Non-pigmented ciliary epithelial cell (primary cell): Measurements from ENCODE around the gene WNT9B.

Experiments used
- DNase-seq: peaks from one replicate; pipeline ENCODE4 v3.0.0-alpha.2; 2010; ENCODE audit warnings: low read depth

Gene WNT9B

DNA sequence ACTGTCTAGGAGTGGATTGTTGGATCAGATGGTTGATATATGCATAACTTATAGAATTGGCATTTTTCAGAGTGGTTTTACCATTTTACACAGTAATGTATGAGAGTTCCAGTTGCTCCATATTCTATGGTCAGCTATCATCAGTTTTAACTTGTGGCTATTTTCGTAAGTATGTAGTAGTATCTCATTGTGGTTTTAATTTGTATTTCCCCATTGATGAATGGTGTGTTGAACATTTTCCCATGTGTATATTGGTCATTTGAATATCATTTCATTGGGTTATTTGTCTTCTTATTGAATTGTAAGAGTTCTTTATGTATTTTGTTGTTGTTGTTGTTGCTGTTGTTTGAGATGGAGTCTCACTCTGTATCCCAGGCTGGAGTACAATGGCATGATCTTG lies 6.2 kb downstream of the WNT9B start:
- DNase-seq: no peak

DNA sequence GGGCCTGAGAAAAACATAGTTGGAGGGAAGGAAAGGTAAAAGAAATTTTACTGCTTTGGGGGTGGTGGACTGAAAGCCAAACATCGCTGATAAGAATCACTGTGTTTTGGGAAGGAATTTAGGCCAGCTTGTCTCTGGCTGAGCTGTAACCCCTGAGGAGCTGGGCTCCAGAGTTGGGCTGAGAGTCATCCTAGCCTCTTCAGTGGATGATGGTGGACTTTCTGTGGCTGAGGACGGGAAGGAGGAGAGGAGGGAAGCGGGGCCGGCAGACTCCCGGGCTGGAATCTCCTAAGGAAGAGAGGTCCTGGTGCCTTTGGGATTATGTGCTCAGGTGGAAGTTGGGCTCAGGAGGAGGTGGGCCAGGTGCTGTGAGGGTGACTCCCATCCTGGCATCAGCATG lies 8.6 kb downstream of the WNT9B start:
- DNase-seq: no peak

DNA sequence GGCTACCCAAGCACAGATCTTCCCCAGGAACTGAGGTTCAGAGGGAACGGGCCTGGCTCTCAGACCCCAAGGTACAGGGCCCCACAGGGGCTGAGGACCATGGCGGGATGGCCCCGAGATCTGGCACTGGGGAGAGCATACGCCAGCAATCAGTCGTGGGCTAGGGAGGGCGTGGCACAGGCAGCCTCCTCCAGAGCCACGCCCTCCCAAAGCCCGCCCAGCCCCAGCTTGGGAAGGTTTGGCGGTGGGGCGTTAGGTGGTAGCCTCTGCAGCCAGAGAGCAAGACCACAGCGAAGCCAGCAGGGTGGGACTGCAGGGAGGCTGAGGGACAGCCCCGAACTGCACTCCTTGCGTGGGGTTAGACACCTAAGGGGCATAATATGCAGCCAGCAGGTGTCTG lies 11.6 kb downstream of the WNT9B start:
- DNase-seq: no peak

DNA sequence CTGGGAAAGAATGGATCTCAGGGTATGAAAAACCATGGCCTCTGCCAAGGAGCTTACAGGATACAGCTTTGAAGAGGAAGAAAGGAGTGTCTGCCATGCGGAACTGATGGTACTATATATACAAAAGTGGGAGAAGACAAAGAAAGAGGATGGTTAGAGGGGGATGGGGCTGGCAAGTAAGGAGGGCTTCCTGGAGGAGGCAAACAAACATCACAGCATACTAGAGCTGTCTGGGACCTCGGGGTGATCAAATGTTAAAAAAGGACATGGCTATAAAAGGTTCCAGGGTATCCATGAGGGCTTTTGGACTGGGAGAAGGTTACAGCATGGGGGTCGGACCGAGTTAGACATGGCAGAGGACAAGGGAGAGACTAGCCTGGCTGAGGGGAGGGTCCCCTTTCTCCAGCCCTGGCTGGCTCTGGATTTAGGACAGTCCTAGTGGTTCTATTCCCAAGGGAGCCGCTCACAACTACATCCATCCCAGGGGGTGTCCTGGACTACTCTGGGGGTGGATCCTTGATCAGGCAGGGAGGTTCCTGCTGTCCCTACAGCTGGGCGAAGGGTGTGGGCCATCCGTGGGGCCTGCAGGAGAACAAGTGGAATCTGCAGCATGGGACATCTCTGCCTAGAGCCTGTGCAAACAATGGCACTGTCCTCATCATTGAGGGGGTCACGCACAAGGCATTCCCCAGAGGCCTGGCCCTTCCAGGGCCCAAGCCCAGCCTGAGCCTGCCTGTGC lies 12.2 kb downstream of the WNT9B start:
- DNase-seq: no peak

DNA sequence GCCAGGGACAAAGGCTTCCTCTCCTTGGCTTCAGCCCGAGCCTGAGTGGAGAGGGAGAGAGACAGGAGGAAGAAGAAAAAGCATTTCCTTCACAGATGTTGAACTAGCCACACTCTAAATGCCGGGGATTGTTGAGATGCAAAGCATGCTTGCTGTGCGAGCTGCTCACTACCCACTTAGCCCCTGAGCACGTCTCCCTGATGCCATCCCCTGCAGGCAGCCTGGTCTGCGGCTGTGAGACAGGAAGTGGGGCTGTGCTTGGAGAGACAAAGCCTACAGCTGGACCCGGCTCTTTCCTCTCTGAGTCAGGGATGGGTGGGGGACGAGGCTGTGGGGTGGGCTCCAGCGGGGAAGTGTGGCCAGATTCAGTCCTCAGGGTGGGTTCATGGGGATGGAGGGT lies 13.7 kb downstream of the WNT9B start:
- peak; percentile 6 for DNase-seq

DNA sequence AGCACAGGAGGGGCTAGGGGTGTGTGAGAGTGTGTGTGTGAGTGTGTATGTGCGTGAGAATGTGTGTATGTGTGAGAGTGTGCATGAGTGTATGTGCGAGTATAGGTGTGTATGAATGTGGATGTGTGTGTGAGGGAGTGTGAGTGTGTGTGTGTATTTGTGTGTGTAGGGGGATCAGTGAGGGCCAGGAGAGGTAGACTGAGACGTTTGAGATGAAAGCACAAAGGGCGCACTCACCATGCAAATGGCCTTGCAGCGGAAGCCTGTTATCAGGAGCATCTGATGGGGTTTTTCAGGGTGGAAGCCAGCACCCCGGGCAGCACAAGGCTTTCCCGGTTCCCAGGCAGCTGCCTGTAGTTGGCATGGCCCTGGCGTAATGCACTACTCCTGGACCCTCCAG lies 14.9 kb downstream of the WNT9B start:
- no peak for DNase-seq

DNA sequence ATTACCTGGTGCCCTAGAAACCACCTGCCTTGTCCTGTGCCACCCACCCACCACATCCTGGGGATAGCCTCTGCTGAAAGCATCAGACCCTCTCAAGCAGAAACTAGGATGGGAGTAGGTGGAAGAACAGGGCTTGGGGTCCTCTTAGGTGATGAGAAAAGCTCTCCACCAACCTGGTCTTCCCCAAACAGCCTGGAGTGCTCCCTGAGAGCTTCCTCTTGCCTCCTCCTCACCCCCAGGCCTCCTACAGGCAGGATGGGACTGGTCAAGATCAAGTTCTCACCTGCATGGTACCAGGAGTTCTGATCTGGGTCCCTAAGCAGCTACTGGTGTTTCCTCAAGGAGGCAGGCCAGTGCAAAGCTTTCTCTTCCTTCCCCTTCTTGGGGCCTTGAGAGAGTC lies 15.4 kb downstream of the WNT9B start:
- no peak for DNase-seq

DNA sequence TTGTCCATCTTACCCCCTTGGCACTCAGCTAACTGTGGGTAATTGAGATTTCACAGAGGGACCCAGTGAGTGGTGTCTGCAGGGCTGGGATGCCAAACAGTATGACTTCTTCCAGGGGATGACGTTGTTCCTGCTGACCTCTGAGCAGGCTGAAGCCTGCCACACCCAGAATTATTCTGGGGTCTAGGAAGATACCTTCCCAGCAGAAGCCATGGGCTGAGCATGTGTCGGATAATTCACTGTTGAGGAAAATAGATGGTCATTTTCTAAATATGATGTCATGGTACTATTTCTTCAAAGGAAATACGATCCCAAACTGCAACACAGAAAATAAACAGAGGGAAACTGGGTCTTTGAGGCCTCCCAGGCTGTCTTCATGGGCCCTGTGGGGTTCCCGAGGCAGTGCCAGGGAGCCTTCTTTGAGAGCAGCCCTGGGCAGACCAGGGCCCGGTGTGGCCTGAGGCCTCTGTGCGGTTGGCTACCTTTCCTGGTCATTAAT lies 17.4 kb downstream of the WNT9B start:
- DNase-seq: no peak

DNA sequence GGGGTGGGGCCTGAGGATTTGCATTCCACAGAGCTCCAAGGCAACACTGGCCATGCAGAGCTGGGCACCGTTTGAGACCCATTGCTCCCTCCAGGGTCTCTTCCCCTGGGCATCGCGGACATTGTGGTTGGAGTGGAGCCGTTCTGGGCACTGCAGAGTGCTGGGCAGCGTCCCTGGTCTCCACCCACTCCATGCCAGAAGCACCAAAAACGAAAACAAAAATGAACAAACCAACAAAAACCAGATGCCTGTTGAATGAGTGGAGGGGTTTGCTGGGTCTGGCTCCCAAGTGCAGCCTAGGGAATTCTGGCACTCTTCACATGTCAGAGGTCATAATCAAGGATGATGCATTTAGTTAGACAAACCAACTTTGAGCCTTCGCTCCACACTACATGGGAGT lies 17.9 kb downstream of the WNT9B start:
- DNase-seq: no peak

DNA sequence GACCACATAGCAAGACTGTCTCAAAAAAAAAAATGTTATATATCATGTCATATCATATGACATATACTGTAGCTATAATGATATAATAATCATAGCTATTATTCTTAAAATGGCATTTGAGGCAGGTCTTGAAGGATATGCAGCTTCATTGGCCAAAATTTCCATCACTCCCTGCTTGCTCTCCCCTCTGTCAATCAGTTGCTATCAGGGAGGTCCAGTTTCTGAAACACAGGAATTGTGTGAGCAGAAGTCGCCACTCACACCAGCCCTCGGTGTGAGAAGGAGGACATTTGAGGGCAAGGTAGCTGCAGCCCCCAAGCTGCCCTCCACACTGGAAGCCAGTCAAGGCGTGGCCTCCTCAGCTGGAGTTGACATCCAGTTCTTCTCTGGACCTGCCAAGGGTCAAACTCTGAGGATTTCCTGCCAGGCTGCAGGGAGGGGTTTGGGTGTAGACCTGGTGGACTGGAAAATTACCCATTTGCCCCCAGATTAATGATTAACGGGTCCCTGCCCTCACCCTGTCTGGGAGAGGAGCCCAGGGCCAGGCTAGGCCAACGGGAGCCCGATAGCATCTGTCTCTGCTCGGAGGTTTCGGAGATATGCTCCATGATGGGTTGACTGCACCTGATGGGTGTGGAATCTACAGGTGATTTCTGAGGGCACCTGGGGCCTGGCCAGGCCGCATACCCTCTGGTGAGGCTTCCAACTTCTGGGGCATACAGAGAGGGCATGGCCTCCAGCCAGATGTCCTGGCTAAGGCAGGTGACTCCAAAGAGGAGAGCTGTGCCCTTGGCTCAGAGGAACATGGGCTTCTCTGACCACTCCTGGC lies 18.8 kb downstream of the WNT9B start:
- no peak for DNase-seq

DNA sequence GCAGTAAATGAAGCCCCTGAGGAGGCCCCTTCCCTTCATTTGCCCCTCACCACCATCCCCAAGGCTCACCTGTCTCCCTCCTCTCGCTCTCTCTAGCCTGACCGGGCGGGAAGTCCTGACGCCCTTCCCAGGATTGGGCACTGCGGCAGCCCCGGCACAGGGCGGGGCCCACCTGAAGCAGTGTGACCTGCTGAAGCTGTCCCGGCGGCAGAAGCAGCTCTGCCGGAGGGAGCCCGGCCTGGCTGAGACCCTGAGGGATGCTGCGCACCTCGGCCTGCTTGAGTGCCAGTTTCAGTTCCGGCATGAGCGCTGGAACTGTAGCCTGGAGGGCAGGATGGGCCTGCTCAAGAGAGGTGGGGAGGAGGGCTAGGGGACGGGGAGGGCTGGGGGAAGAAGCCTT lies 21.0 kb downstream of the WNT9B start:
- no peak for DNase-seq

DNA sequence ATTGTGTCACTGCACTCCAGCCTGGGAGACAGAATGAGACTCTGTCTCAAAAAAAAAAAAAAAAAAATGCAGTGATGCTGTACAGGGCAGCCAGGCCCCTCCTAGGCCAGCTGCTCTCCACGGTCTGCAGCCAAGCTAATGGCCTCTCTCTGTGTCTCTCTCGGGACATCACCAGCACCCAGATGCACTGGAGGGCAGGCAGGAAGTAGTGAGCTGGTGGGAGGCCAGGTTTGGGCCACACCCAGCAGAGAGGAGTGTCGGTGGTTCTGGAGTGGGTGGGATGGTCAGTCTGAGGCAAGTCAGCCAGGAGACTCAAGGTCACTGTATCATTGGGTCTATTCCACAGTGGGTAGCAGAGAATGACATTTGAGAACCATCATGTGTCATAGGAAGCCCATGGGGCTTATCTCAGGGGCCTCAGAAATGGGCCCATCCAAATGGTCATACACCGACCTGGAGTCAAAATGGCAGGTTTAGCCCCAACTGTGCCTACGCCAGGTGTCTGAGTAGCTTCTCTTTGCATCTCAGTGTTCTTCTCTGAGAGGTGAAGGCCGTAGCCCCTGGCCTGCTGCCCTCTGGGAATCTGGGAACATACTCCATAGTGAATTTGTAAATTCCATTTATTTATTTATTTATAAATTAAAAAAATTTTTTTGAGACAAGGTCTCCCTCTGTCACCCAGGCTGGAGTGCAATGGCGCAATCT lies 22.7 kb downstream of the WNT9B start:
- DNase-seq: no peak

DNA sequence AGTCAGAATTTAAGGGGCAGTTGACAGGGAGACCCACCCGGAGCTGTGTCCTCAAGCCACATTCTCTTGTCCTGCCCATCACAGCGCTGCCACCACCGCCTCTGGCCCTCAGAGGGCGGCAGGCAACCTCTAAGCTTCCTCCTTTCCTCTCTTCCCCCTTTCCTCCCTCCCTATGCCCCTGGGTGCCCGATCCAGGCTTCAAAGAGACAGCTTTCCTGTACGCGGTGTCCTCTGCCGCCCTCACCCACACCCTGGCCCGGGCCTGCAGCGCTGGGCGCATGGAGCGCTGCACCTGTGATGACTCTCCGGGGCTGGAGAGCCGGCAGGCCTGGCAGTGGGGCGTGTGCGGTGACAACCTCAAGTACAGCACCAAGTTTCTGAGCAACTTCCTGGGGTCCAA lies 23.5 kb downstream of the WNT9B start:
- DNase-seq: no peak

DNA sequence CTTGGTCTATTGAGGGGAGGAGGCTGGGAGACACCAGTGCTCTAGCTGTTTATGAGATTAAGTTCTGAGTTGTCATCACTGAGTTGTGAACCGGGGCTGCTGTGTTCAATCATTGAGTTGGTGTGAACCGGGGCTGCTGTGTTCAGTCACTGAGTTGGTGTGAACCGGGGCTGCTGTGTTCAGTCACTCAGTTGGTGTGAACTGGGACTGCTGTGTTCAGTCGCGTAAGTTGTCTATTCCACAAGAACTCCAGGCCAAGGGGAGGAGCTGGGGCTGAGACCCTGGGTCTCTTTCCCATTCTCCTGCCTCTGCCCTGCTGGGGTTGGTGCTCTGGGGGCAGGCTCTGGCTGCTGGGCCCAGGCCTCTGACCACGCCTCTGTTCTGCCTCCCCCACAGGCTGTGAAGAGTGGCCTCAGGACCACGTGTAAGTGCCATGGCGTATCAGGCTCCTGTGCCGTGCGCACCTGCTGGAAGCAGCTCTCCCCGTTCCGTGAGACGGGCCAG lies 24.5 kb downstream of the WNT9B start:
- no peak for DNase-seq

DNA sequence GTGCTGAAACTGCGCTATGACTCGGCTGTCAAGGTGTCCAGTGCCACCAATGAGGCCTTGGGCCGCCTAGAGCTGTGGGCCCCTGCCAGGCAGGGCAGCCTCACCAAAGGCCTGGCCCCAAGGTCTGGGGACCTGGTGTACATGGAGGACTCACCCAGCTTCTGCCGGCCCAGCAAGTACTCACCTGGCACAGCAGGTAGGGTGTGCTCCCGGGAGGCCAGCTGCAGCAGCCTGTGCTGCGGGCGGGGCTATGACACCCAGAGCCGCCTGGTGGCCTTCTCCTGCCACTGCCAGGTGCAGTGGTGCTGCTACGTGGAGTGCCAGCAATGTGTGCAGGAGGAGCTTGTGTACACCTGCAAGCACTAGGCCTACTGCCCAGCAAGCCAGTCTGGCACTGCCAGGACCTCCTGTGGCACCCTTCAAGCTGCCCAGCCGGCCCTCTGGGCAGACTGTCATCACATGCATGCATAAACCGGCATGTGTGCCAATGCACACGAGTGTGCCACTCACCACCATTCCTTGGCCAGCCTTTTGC lies 25.0 kb downstream of the WNT9B start:
- DNase-seq: no peak

DNA sequence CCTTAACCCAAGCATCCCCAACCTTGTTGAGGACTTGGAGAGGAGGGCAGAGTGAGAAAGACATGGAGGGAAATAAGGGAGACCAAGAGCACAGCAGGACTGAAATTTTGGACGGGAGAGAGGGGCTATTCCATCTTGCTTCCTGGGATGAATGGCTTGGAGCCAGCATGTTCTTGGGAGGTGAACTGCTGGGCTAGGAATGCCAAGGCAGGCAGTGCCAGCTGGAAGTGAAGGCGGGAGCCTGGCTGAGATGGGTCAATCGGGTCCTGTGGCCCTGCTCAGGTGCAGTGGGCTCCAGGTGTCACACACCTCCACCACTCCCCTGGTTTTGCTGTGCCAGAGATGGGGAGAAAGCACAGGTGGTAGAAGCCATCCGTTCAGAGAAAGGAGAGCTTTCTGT lies 25.5 kb downstream of the WNT9B start:
- DNase-seq: no peak

DNA sequence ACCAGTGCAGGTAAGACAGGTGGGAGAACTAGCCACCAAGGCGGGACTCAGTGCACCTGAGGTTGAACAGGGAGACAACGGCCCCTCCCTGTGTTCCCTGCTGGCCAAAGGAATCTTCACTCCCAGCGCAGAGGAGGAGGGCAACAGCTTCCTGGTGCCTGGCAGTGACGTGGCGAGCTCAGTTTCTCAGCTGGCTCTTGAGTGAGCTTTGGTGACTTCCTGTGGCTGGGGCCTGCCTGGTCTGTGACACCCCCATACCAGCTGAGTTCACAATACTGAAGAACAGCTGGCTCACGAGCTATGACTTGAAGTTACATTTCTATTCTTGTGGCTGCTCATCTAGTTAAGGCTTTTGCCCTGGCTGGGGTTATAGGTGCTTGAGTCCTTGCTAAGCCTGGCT lies 26.1 kb downstream of the WNT9B start:
- DNase-seq: no peak

DNA sequence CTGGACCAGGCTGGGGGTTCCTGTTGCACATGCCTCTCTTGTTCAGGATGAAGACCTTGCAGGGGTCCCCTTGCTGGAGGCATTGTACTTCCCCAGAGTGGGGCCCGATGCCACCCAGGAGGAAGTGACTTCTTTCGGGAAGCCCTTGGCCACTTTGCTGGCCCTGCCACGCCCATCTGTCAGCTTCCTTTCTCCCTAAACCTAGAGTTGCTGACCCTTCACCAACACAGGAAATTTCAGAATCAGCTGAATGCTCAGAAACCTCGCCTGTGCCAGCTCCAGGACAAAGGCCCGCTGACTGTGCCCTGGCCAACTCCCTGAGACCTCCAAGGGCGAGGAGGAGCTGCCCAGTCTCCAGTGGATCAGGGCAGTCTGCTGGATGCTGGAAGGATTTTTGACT lies 26.7 kb downstream of the WNT9B start:
- no peak for DNase-seq

DNA sequence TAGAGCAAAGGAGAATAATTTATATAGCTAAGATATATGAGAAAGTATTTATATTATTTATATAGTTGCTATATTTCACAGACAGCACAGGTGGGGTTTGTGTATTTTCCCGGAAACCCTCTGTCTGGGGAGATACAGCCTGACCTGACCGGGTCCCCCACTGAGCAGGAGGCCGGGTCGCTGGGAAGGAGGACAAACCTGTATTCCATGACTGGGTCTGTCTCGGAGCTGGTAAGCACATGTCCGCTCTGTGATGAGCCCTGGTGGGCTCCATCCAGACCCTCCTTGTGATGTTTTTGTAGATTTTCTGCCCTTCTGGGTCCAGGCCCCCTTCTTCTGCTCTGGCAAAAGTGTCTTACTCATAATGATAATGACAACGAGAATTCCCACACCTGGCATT lies 27.7 kb downstream of the WNT9B start:
- DNase-seq: no peak

DNA sequence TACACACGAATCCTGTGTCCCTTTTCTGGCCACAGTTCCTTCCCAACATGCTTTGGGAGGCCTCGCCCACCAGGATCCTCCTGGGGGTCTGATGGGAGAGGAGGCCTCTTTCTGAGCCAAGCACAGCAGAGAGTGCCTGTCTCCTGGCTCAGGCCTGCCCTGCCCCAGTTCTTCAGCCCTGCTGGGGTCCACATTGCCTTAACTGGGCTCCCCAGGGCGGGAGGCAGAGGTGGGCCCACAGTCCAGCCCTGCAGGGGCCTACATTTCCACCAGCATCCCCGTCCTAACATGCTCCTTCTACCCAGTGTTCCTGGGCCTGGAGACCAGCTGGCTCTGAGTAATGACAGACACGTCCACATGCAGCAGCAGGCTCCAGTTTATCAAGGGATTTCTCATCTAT lies 29.6 kb downstream of the WNT9B start:
- DNase-seq: no peak

DNA sequence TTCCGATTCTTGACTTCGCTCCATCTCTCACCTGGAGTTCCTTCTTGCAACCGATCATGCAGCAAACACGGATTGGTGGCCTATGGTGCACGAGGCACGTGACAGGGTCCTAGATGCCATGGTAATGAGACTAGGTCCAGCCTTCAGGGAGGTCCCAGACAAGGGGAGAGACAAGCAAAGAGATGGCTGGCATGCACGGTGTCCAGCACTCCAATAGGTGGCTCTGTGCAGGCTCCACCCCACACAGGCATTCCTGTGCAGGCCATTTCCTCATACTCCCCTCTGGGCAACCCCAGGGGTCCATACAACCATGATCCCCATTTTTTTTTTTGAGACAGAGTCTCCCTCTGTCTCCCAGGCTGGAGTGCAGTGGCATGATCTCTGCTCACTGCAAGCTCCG lies 31.3 kb downstream of the WNT9B start:
- DNase-seq: no peak

DNA sequence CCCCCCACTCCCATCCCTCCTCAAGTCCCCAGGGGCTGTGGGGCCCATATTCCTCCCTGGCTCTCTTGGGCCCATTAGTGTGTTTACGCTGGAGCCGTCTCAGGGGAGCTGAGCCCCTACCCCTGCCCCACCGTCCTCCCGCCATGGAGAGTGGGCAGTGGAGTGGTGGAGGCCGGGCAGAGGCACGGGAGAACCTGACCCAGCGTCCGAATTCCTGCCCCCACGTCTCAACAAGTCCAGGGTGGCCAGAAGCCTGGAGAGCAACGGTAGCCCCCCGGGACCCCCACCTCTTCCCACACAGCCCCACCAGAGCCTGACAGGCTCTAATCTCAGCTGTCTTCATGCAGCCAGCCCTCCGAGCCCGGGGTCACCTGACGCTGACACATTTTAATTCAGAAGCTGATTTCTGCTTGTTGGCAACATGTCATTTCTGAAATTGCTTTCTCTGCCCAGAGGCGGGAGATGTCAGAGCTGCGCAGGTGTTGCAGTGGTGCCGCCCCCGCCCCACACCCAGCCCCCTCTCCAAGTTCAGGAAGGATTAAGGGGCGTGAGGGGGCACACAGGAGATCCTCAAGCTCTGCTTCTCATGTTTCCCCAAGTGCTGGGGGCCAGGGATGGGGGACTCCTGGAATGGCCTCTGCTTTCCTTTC lies 32.6 kb downstream of the WNT9B start:
- no peak for DNase-seq
